GM21717 (cell line): ENCODE data around the gene RIC3.

Experiments used
- ATAC-seq: cut with Tn5 transposase; IDR thresholded peaks from one replicate; pipeline ENCODE4 v1.9.1; 2021; ENCODE audit warnings: mild to moderate bottlenecking, moderate library complexity; ENCODE audit not compliant: unreplicated experiment

RIC3 gene, protein sequence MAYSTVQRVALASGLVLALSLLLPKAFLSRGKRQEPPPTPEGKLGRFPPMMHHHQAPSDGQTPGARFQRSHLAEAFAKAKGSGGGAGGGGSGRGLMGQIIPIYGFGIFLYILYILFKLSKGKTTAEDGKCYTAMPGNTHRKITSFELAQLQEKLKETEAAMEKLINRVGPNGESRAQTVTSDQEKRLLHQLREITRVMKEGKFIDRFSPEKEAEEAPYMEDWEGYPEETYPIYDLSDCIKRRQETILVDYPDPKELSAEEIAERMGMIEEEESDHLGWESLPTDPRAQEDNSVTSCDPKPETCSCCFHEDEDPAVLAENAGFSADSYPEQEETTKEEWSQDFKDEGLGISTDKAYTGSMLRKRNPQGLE

DNA sequence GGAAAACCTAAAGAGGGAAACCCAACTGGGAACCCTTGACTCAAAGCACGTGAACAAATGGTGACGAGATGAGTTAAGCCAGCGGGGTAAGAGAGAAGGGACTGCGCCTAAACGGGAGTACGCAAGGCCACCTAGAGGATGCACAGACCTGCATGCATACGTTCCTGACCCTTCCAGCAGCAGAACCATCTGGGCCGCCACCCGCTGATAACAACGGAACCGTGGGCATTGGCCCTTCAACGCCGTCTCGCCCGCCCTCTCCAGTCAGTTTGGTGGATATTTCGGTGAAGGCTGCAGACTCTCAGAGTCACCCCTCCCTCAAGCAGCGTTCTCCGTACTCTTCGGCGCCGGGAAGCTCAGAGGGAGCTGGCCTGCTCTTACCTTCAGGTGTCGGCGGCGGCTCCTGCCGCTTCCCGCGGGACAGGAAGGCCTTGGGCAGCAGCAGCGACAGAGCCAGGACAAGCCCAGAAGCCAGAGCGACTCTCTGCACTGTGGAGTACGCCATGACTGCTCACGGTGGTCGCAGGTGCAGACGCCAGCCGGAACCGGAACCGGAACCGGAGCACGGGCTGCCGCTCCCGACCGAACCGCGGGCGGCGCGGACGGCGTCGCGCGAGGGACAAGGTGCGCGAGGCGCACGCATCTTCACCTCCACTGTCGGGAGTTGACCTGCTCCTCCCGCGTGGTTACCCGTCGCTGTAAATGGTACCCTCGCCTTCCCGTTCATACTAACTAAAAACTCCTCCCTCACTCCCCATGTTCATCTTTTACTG, at the start of gene RIC3:
TSS of gene RIC3 (minus strand) at position 541 of the 773 bp plus-strand sequence. CDS start at position 505, 36 bp downstream.
- ATAC-seq, result peak; percentile 73

- no peak for ATAC-seq
Measured at GRCh38 chr11:8218409-8218808, 49.6 kb upstream of the RIC3 start.

DNA sequence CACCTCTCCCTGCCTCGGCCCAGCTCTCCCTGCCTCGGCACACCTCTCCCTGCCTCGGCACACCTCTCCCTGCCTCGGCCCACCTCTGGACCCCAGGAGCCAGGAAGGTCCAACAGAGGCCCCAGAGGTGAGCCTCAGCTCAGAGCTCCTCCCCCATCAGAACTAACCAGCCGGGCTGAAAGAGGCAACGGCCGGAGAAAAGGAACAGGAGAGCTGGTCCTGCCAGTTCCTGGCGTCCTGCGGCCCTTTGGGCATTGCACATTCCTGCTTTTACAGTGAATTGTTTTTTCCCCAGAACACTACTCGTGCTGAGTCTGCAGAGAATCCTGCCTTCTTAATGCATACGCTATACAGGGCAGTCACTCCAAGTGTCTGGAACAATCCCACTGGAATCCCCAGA, 49.1 kb upstream of the RIC3 start:
- no peak for ATAC-seq

GRCh38 chr11:8217136-8217535, 48.3 kb upstream of the RIC3 start:
- ATAC-seq, result no peak

DNA sequence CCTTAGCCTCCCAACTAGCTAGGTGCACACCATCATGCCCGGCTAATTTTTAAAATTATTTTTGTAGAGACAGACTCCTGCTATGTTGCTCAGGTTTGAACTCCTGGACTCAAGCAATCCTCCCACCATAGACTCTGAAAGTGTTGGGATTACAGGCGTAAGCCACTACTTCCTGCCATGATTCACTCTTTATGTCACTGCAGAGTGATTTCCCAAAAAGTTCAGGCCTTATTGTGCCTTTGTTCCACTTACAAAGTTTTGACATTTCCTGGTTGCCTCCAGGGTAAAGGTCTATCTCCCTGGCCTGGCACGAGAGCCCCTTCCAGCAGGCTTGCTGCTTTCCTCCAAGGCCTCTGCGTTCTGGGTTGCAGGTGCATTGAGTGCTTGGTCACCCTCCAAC, 44.6 kb upstream of the RIC3 start:
- ATAC-seq, result no peak

GRCh38 chr11:8209208-8209807, 40.5 kb upstream of the RIC3 start:
- ATAC-seq, result no peak

- no peak for ATAC-seq
Measured at GRCh38 chr11:8207080-8208000, 38.5 kb upstream of the RIC3 start.

- no peak for ATAC-seq
Measured at GRCh38 chr11:8206251-8207079, 37.6 kb upstream of the RIC3 start.

GRCh38 chr11:8205566-8205965, 36.7 kb upstream of the RIC3 start:
- no peak for ATAC-seq

GRCh38 chr11:8204596-8204995, 35.8 kb upstream of the RIC3 start:
- ATAC-seq, result no peak

DNA sequence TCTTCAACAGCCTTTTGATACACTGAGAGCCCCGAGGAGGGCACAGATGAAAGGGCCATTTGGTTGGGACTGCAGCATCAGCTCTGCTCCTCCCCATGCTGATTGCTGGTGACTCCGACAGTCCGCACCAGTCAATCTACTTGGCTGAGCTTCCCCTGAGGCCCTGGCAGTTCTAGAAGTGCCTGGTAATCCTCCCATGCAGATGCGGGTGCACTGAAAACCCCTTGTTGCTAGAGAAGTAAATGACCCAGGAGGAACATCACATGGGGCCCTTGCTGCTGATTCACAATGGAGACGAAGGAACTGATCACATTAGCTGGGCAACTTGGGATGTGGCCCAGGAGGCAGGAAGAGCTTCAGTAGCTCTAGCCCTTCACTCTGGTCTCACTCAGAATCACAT, 35.2 kb upstream of the RIC3 start:
- ATAC-seq, result no peak

DNA sequence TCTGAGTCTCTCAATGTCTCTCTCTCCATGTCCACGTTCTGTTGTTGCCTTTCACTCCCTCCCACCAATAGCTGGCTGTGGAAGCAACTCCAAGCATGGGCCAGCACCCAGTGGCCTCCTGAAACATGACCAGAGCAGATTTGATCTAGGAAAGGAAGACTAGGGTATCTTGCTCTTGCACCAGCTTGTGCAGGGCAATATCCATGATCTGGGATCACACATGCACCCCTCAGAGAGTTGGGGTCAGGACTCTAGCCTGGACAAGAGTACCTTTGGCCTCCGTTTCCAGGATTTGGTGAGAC, 34.5 kb upstream of the RIC3 start:
- ATAC-seq, result no peak

- no peak for ATAC-seq
Measured at GRCh38 chr11:8202516-8203413, 33.9 kb upstream of the RIC3 start.

DNA sequence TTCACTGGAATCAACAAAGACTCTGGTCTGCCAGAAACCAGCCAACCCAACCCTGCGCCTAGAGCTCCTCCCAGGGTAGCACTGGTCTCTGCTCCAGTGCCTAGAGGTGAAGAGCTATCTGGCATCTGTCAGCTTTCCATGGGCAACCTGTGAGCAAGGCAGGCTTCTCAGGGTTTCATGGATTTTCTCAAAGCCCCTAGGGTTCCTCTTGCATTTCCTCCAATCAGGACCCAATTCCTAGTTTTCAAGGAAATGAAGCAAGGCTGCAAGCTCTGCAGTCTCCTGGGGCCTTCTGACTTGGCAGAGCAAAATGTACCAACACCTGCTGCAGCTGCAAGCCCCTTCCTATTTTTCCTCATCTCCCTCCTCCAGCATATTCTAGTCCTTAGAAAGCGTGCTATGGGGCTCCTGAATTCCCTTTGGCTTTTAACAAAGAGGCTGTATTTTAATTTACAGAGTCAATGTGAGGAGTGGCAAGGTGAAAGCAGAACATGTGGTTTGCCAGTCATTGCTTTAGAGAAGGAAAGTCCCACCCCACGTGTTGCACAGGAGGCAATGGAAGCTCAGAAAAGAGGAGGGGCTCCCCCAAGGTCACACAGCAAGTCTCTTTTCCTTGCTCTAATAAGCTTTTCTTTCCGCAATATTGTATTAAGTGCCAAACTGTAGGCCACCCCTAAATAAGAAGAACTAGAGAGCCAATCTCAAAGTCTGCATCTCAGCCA, 33.0 kb upstream of the RIC3 start:
- ATAC-seq, result no peak

DNA sequence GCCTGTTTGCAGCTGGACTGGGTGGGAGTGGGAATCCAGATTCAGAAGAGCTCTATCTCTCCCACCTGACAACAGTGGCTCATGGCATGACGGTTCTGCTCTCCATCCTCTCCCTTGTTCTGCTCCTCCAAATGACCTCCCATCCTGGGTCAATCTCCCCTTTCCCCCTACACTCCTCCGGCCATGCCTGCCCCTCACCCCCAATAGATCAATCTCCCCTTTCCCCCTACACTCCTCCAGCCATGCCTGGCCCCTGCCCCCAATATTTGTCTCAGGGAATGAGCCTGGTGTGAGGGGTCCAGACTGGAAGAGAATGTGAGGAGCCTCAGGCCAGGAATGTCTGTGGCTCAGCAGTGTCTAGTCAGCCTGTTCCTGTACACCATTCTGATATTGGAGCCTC, 30.9 kb upstream of the RIC3 start:
- no peak for ATAC-seq

- no peak for ATAC-seq
Measured at GRCh38 chr11:8196749-8197148, 27.9 kb upstream of the RIC3 start.

GRCh38 chr11:8194956-8195355, 26.1 kb upstream of the RIC3 start:
- no peak for ATAC-seq

DNA sequence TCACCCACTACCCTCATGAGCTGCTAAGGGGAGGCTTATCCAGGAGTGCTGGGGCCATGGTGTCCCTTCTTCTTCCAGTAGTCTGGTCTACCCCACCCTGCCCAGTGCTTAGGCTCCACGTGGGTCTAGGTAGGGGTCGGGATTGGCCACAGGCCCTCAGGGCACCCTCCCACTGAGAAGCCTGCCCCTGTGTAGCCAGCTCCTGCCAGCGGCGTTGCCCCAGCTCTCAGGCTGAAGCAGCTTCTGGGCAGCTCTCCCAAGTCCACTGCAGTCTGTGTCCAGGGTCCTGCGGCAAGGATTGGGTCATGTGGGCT, 24.0 kb upstream of the RIC3 start:
- ATAC-seq, result no peak
